Measurements from ENCODE around the gene FGD4. TPM values are rescaled to one million over a fixed set of nuclear protein-coding genes. Genes with fewer than 3 reads are reported as not detected.

The FGD4 gene
- total and polyA plus RNA-seq, 2 donors (not counting 3 experiments of a cell fraction or from before 2014, with no cell fraction given) = 6.6 to 44.7 TPM

- intact Hi-C loops (cut with micrococcal nuclease) = loop anchor here (1.0 to 5.0 kb wide), 6 partner anchors 15 to 171 kb away; partner anchors contain the start of gene DNM1L
- H3K79me2 ChIP-seq (ENCODE audit: control insufficient read depth, insufficient read depth, low read length) = peaks cover 40% of the 10 kb centered on the region
- H3K4me3 ChIP-seq (replicated peaks in 1 of 3; ENCODE audit: insufficient read depth in 1 of 3, low read depth in 1 of 3, low read length in 3 of 3) = peak overlapping the region; percentile 39 to 73 (median 45)
- peak overlapping the region; percentile 96 for H3K4me2 ChIP-seq (ENCODE audit: insufficient read depth, low read length)
- H3K9ac ChIP-seq (replicated peaks; ENCODE audit: extremely low read depth, insufficient read depth, low read length) = peak overlapping the region; percentile 79
- H2AFZ ChIP-seq (ENCODE audit: low read depth, low read length) = no peak overlapping the region
- FAIRE-seq (peak; percentile 77), DNase-seq (ENCODE audit: low read depth, low spot score) (peak; percentile 89)
- BruUV-seq (replicated peaks) = no TSS peak
- peak; percentile 49 for TF ChIP-seq POLR2A (IDR thresholded peaks at IDR 0.05; ENCODE audit: low read depth, low read length)
- no peak for TF ChIP-seq MAX (IDR thresholded peaks at IDR 0.05; ENCODE audit: insufficient read depth, insufficient read length)
- TF ChIP-seq POLR2AphosphoS5 (IDR thresholded peaks at IDR 0.05; ENCODE audit: insufficient read depth, low read depth, low read length) = peak; percentile 66
- TF ChIP-seq MYC (IDR thresholded peaks at IDR 0.05; ENCODE audit: low read depth, low read length) = no peak
- TF ChIP-seq CTCF (IDR thresholded peaks at IDR 0.05; ENCODE audit: extremely low read depth in 1 of 2, insufficient read depth in 1 of 2, low read depth in 1 of 2, low read length in 2 of 2) = no peak
- TF ChIP-seq EZH2 (IDR thresholded peaks at IDR 0.05; ENCODE audit: borderline replicate concordance, low read depth, low read length, severe bottlenecking) = no peak
- TF ChIP-seq FOS (IDR thresholded peaks at IDR 0.05; ENCODE audit: borderline replicate concordance, insufficient read depth, low read length) = no peak
- TF ChIP-seq JUN (IDR thresholded peaks at IDR 0.05; ENCODE audit: borderline replicate concordance, insufficient read depth, insufficient read length, low read depth) = no peak
- peak; percentile 10 for TF ChIP-seq GATA2 (IDR thresholded peaks at IDR 0.05; ENCODE audit: insufficient read depth, insufficient read length, low read depth, low read length)
- no peaks in the 10 kb centered on the region for H3K9me1 ChIP-seq (replicated peaks; ENCODE audit: control insufficient read depth, extremely low read depth, insufficient read depth, low read length)
- peaks cover 4% of the 10 kb centered on the region for H4K20me1 ChIP-seq (replicated peaks; ENCODE audit: control insufficient read depth, extremely low read depth, insufficient read depth, low read length)
- H3K27me3 ChIP-seq (ENCODE audit: control insufficient read depth in 2 of 2, insufficient read depth in 2 of 2, low read length in 2 of 2) = no peaks in the 10 kb centered on the region
- ChIA-PET POLR2A (no interaction called here), CTCF (interaction anchor here (1.0 to 2.2 kb wide), 4 partner anchors 9 to 137 kb away, joined by 3 to 11 read pairs (median 6); no protein-coding TSS in a partner anchor)
- dilution Hi-C loops (cut with MboI; ENCODE audit: extremely low pct_ligation_motif_present, low sequenced_read_pairs) = loop anchor here (10.0 kb wide), 1 partner anchor 51 kb away; no protein-coding TSS in a partner anchor
- H3K36me3 ChIP-seq (ENCODE audit: control insufficient read depth in 2 of 2, extremely low read depth in 1 of 2, insufficient read depth in 2 of 2, low read length in 2 of 2) = no peaks in the 10 kb centered on the region
- peak overlapping the region; percentile 67 for H3K27ac ChIP-seq (ENCODE audit: insufficient read depth, low read depth, low read length)
- H3K4me1 ChIP-seq (ENCODE audit: control insufficient read depth, extremely low read depth, insufficient read depth, low read length) = peaks cover 30% of the 10 kb centered on the region
- H3K9me3 ChIP-seq (replicated peaks; ENCODE audit: control insufficient read depth, insufficient read depth, low read length) = no peaks in the 10 kb centered on the region
These were observed 136.1 kb downstream of the FGD4 start for GRCh38 chr12:32535288-32535999.

Measured in endothelial cell of umbilical vein (primary cell).